ENCODE results near the gene SLC7A11.

GRCh38 chr4:138162259-138162658 is 79.9 kb downstream of the SLC7A11 start:
- TF ChIP-seq, protein P1, sequence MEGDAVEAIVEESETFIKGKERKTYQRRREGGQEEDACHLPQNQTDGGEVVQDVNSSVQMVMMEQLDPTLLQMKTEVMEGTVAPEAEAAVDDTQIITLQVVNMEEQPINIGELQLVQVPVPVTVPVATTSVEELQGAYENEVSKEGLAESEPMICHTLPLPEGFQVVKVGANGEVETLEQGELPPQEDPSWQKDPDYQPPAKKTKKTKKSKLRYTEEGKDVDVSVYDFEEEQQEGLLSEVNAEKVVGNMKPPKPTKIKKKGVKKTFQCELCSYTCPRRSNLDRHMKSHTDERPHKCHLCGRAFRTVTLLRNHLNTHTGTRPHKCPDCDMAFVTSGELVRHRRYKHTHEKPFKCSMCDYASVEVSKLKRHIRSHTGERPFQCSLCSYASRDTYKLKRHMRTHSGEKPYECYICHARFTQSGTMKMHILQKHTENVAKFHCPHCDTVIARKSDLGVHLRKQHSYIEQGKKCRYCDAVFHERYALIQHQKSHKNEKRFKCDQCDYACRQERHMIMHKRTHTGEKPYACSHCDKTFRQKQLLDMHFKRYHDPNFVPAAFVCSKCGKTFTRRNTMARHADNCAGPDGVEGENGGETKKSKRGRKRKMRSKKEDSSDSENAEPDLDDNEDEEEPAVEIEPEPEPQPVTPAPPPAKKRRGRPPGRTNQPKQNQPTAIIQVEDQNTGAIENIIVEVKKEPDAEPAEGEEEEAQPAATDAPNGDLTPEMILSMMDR (conservative IDR thresholded peaks at IDR 0.05 in 1 of 2, IDR thresholded peaks at IDR 0.05 in 1 of 2; ENCODE audit: extremely low read depth in 1 of 2, insufficient read depth in 1 of 2, low read depth in 1 of 2, low read length in 2 of 2) = no peak
- no peak for TF ChIP-seq EZH2 (IDR thresholded peaks at IDR 0.05; ENCODE audit: borderline replicate concordance, low read length)
